NCI-H1417 treated with DMSO at 0.1 percent for 48 hours (cell line): ENCODE measurements around the gene ACP3.
"Not testable (repeated sequence)": the region's sequence is repeated elsewhere in the genome, so short reads cannot be mapped to it uniquely, and the experiment has no call there.

ENCODE experiments used
- DNase-seq: peaks from one replicate; lab custom pipeline; 2025; lab: John Stamatoyannopoulos, UW

ACP3 gene

GRCh38 chr3:132360717-132361116 is 43.5 kb downstream of the ACP3 start:
- DNase-seq: no peak

- DNase-seq: no peak
These were observed 45.1 kb downstream of the ACP3 start for GRCh38 chr3:132362329-132362728.

DNA sequence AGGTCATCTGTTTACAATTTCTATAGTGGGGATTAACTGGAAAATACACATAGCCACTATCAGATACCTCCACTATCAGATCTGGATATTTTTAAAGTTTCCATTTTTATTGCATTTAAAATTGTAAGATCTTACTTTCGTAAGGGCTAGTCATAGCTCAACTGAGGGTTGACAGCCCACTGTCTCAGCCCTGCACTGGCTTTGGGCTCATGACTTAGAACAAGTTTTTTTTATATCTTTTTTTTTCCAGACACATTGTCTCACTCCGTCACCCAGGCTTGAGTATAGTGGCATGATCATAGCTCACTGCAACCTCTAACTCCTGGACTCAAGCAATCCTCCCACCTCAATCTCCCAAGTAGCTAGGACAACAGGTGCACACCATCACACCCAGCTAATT is 51.3 kb downstream of the ACP3 start:
- no peak for DNase-seq

DNA sequence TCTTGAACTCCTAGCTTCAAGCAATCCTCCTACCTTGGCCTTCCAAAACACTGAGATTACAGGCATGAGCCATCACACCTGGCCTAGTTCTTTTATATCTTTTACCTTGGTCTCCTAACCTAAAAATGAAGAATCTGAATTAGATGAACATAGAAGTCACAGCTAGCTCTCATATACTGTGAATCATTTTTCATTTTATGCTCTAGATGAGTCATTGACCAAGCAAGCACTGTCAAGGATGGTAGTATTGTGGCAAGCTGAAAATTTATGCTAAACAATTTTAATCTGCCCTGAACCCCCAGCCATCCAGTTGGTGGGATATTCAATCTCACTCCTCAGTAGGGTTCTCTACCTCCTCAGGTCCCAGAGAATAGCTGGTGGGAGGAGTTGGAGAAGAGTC is 51.8 kb downstream of the ACP3 start:
- DNase-seq: no peak

- DNase-seq: not testable (repeated sequence)
These were observed 59.7 kb downstream of the ACP3 start for GRCh38 chr3:132376945-132377354.

- no peak for DNase-seq
These were observed 61.0 kb downstream of the ACP3 start for GRCh38 chr3:132378048-132378762.

- no peak for DNase-seq
These were observed 61.6 kb downstream of the ACP3 start for GRCh38 chr3:132378846-132379245.

DNA sequence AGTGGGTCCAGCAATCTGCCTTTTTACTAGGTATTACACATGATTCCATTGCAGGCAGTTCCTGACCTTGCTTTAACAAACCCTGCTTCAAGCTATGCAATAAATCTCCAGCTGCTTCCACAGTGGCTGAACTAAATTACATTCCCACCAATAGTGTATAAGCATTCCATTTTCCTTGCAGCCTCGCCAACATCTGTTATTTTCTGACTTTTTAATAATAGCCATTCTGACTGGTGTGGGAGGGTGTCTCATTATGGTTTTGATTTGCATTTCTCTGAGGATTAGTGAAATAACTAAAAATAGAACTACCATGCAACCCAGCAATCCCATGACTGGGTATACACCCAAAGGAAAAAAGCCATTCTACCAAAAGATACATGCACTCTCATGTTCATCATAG is 63.7 kb downstream of the ACP3 start:
- no peak for DNase-seq

DNA sequence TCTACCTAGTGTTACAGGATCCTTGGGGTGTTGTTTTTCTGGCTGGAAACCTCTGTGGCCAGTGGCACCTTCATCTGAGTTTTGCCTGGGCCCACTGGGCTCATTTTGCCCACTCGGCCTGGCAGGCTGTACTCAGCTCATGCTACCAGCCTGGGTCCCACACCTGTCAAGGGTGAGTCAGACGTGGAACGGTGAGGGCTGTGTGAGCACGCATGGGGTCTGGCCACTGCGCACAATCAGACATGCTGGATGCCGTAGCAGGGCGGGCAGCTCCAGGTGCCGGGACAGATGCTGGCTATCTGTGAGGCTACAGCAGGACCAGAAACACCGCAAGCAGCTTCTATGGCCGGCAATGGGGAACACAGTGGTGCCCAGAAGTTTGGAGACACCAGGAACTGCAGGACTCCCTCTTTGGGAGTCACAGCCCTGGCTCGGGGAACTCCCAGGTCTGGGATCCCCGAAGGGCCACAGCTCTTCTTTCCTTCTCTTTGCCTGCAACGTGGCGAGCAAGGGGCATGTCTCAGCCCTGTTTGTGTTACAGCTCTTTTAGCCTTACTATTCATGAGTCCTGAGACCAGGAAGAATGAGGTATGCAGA is 64.2 kb downstream of the ACP3 start:
- no peak for DNase-seq

- no peak for DNase-seq
These were observed 65.1 kb downstream of the ACP3 start for GRCh38 chr3:132382267-132382666.

GRCh38 chr3:132382688-132383194 is 65.5 kb downstream of the ACP3 start:
- DNase-seq: no peak

DNA sequence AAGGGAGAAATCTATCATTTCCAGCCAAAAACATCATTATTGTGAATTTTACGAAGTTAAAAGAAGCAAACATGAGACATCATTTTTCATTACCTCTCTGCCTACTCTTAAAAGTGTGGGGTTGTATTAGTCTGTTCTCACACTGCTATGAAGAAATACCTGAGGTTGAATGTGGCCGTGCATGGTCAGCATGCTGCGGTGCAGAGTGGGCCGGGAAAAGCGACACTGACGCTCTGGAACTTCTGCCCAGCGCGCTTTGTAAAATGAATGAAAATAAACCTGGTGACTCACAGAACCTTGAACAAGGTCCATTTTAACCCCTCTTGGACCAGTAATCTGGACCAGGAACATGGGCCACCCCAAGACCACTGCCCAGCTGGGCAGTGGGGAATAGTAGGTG is 69.1 kb downstream of the ACP3 start:
- DNase-seq: no peak

GRCh38 chr3:132392675-132393074 is 75.5 kb downstream of the ACP3 start:
- DNase-seq: not testable (repeated sequence)

GRCh38 chr3:132394320-132394719 is 77.1 kb downstream of the ACP3 start:
- no peak for DNase-seq

DNA sequence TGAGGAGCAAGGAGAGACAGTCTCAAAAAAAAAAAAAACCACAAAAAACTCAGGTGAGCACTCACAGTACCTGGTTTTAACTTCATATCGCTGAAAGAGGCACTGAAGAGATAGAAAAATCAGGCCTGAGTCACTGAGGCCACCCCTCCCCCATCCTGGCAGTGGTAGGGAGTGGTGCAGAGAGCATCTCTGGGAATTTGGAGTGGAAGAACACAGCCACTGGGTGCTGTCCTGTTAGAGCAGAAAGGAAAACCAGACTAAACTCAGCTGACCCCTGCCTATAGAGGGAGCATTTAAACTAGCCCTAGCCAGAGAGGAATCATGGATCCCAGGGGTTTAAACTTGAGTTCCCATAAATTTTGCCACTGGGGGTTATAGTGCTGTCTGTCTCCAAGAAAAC is 77.9 kb downstream of the ACP3 start:
- no peak for DNase-seq

GRCh38 chr3:132396255-132396654 is 79.0 kb downstream of the ACP3 start:
- DNase-seq: no peak

DNA sequence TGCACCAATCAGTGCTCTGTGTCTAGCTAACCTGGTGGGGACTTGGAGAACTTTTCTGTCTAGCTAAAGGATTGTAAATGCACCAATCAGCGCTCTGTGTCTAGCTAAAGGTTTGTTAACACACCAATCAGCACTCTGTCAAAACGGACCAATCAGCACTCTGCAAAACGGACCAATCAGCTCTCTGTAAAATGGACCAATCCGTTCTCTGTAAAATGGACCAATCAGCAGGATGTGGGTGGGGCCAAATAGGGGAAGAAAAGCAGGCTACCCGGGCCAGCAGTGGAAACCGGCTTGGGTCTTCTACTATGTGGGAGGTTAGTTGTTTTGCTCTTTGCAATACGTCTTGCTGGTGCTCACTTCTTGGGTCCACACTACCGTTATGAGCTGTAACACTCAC is 79.6 kb downstream of the ACP3 start:
- DNase-seq: not testable (repeated sequence)

GRCh38 chr3:132399054-132399929 is 82.1 kb downstream of the ACP3 start:
- no peak for DNase-seq

- DNase-seq: no peak
These were observed 84.0 kb downstream of the ACP3 start for GRCh38 chr3:132401255-132401654.

DNA sequence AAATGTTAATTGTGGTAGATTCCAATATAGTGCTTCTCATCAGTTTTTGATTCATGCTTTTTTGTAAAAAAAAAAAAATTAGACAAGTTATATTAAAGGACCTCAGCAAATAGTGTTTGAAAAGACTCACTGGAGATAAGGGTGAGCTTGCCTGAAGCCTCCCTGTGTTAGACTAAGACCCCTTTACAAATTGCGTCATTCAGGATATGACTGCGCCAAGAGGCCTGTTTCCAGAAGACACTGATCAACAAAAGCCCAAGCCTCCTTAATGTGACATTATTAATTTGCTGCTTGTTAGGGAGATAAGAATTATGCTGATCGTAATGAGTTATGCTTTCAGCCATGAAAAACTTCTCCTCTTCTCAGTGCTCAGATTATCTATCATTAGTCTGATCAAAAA is 87.1 kb downstream of the ACP3 start:
- DNase-seq: no peak

GRCh38 chr3:132405188-132405587 is 88.0 kb downstream of the ACP3 start:
- no peak for DNase-seq

- DNase-seq: no peak
These were observed 88.5 kb downstream of the ACP3 start for GRCh38 chr3:132405609-132406299.
